ENCODE data around the gene AKR7A2. TPM values are rescaled to one million over a fixed set of nuclear protein-coding genes. Genes with fewer than 3 reads are reported as not detected.

AKR7A2 gene
- 10 to 100 TPM; 41.3 to 43.0 TPM for total RNA-seq

DNA sequence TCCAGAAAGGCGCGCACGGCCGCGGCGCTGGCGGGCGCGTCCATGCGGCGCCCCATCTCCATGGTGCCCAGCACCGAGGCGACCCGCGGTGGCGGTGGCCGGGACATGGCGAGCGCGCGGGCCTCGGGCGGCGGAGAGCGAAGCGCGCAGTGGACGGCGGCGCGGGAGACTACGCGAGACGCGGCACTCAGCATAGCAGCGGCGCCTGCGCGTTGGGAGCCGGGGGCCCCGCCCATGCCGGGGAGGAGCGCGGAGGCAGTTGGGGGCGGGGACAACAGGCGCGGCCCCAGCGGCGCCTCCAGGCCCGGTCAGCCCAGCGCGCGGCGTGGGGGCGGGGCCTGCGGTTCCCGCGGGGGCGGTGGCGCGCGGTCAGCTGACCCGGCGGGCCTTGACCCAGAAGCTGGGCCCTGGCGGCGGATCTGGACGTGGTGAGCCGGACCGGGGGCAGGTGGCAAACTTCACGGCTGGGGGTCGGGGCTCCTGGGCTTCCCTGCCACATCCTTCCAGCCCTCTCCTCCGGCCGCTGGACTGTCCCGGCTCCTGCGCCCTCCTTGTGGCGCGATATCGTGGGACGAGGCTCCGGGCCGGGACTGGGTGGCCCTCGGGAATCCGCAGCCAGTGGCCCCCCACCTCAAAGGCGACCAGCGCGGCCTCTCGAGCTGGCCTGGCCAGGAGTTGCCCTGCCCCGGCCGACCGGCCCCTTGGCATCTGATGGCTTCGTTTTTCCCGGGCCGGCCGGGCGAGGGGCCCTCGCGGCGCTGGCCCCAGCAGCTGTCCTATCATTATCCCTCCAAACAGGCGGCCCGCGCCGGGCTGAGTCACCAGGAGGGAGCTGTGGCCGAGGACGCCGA lies at the start of gene AKR7A2, which contains the start of gene SLC66A1:
TSS of gene AKR7A2 (minus strand) at position 214 of the 851 bp plus-strand sequence. CDS start at position 194, 20 bp downstream.
TSS of gene SLC66A1 (plus strand) at position 396 of the 851 bp plus-strand sequence. CDS start 5,352 bp downstream, outside the sequence.
- Mint-ChIP-seq H3K9me3 (ENCODE audit: low read depth) (no peaks in the 10 kb centered on the region), H3K4me3 (peak within 1 kb of the TSS; percentile 78), H3K27ac (peak within 1 kb of the TSS; percentile 61), H3K4me1 (peaks cover 23% of the 10 kb centered on the region), H3K27me3 (no peaks in the 10 kb centered on the region), H3K36me3 (ENCODE audit: low read depth) (peaks cover 9% of the 10 kb centered on the region)
- ATAC-seq (peak; percentile 97), DNase-seq (peak; percentile 95)
- CTCF ChIA-PET = no interaction called here
- intact Hi-C loops (cut with DNase I, micrococcal nuclease) = loop anchor here (1.0 to 10.0 kb wide), 9 partner anchors 24 to 410 kb away; partner anchors contain the start of genes EMC1 (in 2 of the 2), MRTO4 (in 2 of the 2), AKR7A3 (in 1 of the 2) and ALDH4A1 (in 1 of the 2)
- POLR2A ChIA-PET = no interaction called here

DNA sequence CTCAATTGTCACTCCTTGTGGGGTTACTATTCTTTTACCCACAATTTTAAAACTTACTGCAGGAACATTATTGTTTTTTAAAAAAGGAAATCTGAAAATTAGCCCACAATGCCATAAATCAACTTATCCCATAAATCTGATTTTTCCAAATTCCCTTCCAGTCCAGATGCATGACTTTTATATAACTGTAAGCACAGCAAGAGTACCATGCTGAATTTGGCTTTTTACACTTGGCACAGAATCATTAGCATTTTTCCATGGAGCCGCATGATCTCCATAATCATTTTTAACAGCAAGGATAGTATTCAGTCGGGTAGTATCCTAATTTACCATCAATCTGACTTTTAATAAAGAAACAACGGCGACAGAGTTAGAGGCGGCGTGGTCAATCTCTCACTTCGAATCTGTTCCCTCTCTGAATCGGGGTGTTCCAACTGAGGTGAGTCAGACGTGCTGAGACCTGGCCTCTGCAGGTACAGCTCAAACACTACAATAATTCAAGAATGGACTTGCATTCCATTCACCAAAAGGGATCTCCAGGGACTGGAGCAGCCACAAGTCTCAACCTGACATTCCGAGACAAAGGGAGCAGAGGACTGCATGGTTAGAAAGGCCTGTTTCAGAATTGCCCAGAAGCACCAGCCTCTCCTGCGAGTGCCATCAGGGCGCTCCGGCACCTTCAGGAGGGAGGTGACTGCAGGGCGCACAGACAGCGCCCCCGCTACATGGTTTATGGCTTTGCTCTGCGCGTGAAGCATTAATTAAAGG lies 49.1 kb upstream of the AKR7A2 start:
- no peak for DNase-seq
- H3K4me1 Mint-ChIP-seq = peaks cover 32% of the 10 kb centered on the region
- no peak overlapping the region for H3K4me3 Mint-ChIP-seq
- no peaks in the 10 kb centered on the region for H3K9me3 Mint-ChIP-seq (ENCODE audit: low read depth)
- intact Hi-C loops (cut with DNase I, micrococcal nuclease) = no loop called here
- peaks cover 15% of the 10 kb centered on the region for H3K36me3 Mint-ChIP-seq (ENCODE audit: low read depth)
- POLR2A ChIA-PET = no interaction called here
- CTCF ChIA-PET = interaction anchor here (0.7 kb wide), 1 partner anchor 30 kb away, joined by 3 read pairs; no protein-coding TSS in a partner anchor
- H3K27me3 Mint-ChIP-seq = no peaks in the 10 kb centered on the region
- H3K27ac Mint-ChIP-seq = peak overlapping the region; percentile 2
- no peak for ATAC-seq

DNA sequence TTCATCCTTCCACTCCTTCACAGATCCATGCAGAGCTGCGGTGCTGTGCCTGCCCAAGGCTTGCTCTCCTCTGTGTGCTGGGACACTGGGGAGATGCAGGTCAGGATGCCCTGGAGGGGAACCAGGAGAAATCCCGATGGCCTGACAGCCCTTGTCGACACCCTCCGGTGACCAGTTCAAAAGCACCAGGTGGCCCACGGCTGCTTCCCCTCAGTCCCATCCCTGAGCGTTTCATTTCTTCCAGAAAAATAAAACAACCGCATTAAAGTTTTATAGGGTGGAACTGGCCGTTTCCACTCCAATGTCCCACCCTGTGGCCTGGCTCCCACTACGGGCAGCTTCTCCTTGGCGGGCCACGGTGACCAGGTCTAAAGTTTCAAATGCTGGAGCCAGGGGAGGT lies 48.5 kb upstream of the AKR7A2 start:
- H3K36me3 Mint-ChIP-seq (ENCODE audit: low read depth) = peaks cover 21% of the 10 kb centered on the region
- no peaks in the 10 kb centered on the region for H3K9me3 Mint-ChIP-seq (ENCODE audit: low read depth)
- H3K4me3 Mint-ChIP-seq = no peak overlapping the region
- no peaks in the 10 kb centered on the region for H3K27me3 Mint-ChIP-seq
- ChIA-PET CTCF (interaction anchor here (0.7 kb wide), 1 partner anchor 30 kb away, joined by 3 read pairs; no protein-coding TSS in a partner anchor), POLR2A (no interaction called here)
- H3K4me1 Mint-ChIP-seq = peaks cover 32% of the 10 kb centered on the region
- H3K27ac Mint-ChIP-seq = peak overlapping the region; percentile 55
- peak; percentile 14 for ATAC-seq
- no peak for DNase-seq
- intact Hi-C loops (cut with DNase I, micrococcal nuclease) = no loop called here

DNA sequence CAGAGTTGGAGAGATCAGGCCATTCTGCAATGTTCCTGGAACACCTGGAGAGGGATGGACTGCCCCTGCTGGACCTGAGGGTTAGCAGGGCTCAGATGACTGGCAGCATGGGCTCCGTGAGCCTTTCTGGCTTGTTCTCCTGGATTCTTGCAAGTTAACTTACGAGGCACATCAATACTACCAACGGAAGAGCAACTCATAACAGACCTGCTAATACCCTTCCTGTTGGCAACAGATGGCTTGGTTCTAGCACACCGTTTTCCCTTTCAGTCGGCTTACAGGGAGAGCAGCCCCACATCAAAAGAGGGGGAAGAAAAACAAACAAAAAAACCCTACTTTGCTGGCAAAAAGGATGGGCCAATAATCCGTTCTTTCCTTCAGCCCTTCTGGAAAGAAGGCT lies 48.1 kb upstream of the AKR7A2 start:
- H3K36me3 Mint-ChIP-seq (ENCODE audit: low read depth) = peaks cover 19% of the 10 kb centered on the region
- intact Hi-C loops (cut with DNase I, micrococcal nuclease) = no loop called here
- no peak overlapping the region for H3K4me3 Mint-ChIP-seq
- POLR2A ChIA-PET = no interaction called here
- H3K9me3 Mint-ChIP-seq (ENCODE audit: low read depth) = no peaks in the 10 kb centered on the region
- peak overlapping the region; percentile 55 for H3K27ac Mint-ChIP-seq
- H3K4me1 Mint-ChIP-seq = peaks cover 32% of the 10 kb centered on the region
- no peak for DNase-seq
- no peaks in the 10 kb centered on the region for H3K27me3 Mint-ChIP-seq
- peak; percentile 79 for ATAC-seq
- CTCF ChIA-PET = no interaction called here

DNA sequence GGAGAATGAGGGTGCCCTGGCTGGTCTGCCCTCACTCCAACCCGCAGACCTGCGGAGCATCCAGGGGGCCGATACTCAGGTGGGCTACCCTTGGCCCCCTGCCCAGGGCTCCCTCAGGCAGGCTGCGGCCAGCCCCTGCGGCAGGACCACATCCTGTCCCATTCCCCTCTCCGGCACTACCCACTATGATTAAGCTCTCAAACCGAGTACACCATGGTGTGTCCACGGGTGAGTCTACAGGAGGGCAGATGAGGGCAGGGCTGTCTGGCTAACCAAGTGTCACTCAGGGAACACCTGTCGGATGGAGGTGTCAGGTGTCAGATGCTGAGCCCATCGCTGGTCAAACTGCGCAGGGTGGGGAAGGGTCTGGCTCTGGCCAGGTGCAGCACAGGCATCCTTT lies 47.4 kb upstream of the AKR7A2 start:
- no peak for ATAC-seq
- Mint-ChIP-seq H3K27ac (no peak overlapping the region), H3K4me3 (no peak overlapping the region), H3K4me1 (peaks cover 30% of the 10 kb centered on the region), H3K36me3 (ENCODE audit: low read depth) (peaks cover 22% of the 10 kb centered on the region), H3K9me3 (ENCODE audit: low read depth) (no peaks in the 10 kb centered on the region), H3K27me3 (no peaks in the 10 kb centered on the region)
- ChIA-PET CTCF (no interaction called here), POLR2A (no interaction called here)
- DNase-seq = no peak
- intact Hi-C loops (cut with DNase I, micrococcal nuclease) = no loop called here

DNA sequence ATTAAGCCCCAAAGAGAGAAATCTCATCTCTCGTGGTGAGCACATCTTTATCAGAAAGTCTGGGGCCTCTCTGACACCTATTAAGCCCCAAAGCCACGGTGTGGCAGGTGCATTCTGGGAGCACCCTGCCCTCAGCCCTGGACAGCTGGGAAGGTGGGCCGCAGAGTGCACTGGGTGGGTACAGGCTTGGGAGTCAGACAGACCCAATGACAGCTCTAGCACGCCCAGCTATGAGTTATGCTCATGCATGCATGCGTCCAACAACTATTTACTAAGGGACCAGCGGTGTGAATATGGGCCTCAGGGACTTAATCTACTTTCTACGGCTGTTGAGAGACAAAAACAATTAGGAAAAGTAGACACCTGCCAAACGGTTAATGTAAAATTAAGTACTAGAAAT lies 46.8 kb upstream of the AKR7A2 start:
- POLR2A ChIA-PET = no interaction called here
- ATAC-seq (no peak), DNase-seq (no peak)
- Mint-ChIP-seq H3K27ac (no peak overlapping the region), H3K4me1 (peaks cover 30% of the 10 kb centered on the region), H3K9me3 (ENCODE audit: low read depth) (no peaks in the 10 kb centered on the region), H3K27me3 (no peaks in the 10 kb centered on the region), H3K36me3 (ENCODE audit: low read depth) (peaks cover 25% of the 10 kb centered on the region), H3K4me3 (no peak overlapping the region)
- intact Hi-C loops (cut with DNase I, micrococcal nuclease) = no loop called here
- CTCF ChIA-PET = interaction anchor here (0.7 kb wide), 1 partner anchor 136 kb away, joined by 3 read pairs; no protein-coding TSS in a partner anchor

DNA sequence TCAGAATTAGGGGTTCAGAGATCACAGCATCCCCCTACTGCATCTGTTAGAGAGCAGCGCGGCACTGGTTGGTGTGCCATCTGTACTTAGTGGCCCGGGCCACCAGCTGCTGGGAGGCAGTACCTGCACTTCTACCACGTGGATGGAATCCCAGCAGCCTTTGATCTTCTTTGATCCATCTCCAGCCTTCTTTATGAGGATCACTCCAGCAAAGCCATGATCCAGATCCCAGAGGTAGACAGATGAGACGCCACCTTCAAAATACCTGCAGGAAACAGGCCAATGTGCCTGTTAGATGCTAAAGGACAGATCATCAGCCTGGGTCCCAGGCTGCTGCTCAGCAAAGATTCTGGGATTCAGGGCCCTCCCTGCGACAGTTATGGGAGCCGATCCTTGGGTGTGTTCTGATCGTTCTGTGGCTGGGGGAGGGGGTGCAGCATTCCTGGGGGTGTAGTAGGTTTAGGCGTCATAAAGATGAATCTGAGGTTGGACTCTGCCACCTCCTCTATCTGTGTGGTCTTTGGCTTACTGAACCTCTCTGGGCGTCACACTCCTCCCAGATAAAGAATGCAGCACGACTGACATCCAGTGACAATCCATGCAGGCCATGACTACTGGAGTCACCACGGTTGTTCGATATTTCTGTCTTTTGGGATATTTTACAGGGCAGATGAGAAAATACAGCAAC lies 45.5 kb upstream of the AKR7A2 start:
- intact Hi-C loops (cut with DNase I, micrococcal nuclease) = no loop called here
- H3K27ac Mint-ChIP-seq = peak overlapping the region; percentile 42
- peaks cover 25% of the 10 kb centered on the region for H3K36me3 Mint-ChIP-seq (ENCODE audit: low read depth)
- ATAC-seq (no peak), DNase-seq (no peak)
- H3K9me3 Mint-ChIP-seq (ENCODE audit: low read depth) = no peaks in the 10 kb centered on the region
- peaks cover 27% of the 10 kb centered on the region for H3K4me1 Mint-ChIP-seq
- no peaks in the 10 kb centered on the region for H3K27me3 Mint-ChIP-seq
- CTCF ChIA-PET = interaction anchor here (0.6 kb wide), 1 partner anchor 17 kb away, joined by 3 read pairs; no protein-coding TSS in a partner anchor
- no peak overlapping the region for H3K4me3 Mint-ChIP-seq
- POLR2A ChIA-PET = no interaction called here

DNA sequence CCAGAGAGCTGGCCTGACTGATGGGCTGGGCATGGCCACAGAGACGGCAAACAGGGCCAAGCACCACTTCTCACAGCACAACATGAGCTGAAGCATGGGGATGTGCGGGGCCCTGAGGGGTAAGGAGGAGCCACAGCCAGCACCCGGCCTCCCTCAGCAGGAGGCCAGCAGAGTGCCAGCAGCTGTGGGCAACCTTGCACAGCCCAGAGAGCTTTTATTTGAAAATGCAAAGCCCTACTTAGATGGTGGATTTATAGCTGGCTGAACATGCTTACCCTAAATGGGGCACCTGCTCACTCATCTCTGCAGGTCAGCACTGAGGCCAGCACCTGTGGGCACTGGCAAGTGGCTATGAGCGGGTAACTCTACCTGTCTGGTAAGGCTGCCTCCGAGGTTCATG lies 44.3 kb upstream of the AKR7A2 start:
- no peak overlapping the region for H3K27ac Mint-ChIP-seq
- no peaks in the 10 kb centered on the region for H3K27me3 Mint-ChIP-seq
- CTCF ChIA-PET = interaction anchor here (0.8 to 1.1 kb wide), 3 partner anchors 8 to 297 kb away, joined by 3 read pairs; no protein-coding TSS in a partner anchor
- no peak overlapping the region for H3K4me3 Mint-ChIP-seq
- DNase-seq = no peak
- peaks cover 27% of the 10 kb centered on the region for H3K36me3 Mint-ChIP-seq (ENCODE audit: low read depth)
- H3K9me3 Mint-ChIP-seq (ENCODE audit: low read depth) = no peaks in the 10 kb centered on the region
- POLR2A ChIA-PET = no interaction called here
- peaks cover 17% of the 10 kb centered on the region for H3K4me1 Mint-ChIP-seq
- ATAC-seq = no peak
- intact Hi-C loops (cut with DNase I, micrococcal nuclease) = no loop called here

DNA sequence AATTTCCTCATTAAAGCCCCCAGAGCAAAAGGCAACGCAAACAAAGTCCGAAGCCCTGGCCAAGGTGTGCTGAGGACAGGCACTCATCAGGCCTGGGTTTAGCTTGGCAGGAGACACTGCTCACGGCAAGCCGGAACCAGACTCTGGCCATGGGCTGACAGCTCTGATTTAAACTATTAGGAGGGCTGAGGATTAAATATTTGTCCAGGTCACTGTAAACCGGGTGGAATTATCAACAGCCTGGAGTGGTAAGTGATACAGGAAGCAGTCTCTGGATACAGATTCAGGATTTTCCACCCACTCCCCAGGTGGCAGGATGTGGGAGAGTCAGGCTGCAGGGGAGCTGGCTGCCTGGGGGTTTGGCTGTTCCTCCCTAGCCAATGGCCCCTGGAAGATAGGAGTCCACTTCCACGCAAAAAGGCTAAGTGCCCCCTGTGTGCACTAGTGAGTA lies 42.6 kb upstream of the AKR7A2 start:
- peaks cover under 1% of the 10 kb centered on the region for H3K4me1 Mint-ChIP-seq
- no peak overlapping the region for H3K27ac Mint-ChIP-seq
- intact Hi-C loops (cut with DNase I, micrococcal nuclease) = no loop called here
- ATAC-seq (no peak), DNase-seq (no peak)
- ChIA-PET POLR2A (interaction anchor here (0.7 kb wide), 1 partner anchor 13 kb away, joined by 3 read pairs; no protein-coding TSS in a partner anchor), CTCF (interaction anchor here (1.2 to 1.4 kb wide), 4 partner anchors 10 to 13 kb away, joined by 3 to 5 read pairs (median 5); no protein-coding TSS in a partner anchor)
- H3K4me3 Mint-ChIP-seq = no peak overlapping the region
- H3K9me3 Mint-ChIP-seq (ENCODE audit: low read depth) = no peaks in the 10 kb centered on the region
- H3K36me3 Mint-ChIP-seq (ENCODE audit: low read depth) = peaks cover 30% of the 10 kb centered on the region
- no peaks in the 10 kb centered on the region for H3K27me3 Mint-ChIP-seq

DNA sequence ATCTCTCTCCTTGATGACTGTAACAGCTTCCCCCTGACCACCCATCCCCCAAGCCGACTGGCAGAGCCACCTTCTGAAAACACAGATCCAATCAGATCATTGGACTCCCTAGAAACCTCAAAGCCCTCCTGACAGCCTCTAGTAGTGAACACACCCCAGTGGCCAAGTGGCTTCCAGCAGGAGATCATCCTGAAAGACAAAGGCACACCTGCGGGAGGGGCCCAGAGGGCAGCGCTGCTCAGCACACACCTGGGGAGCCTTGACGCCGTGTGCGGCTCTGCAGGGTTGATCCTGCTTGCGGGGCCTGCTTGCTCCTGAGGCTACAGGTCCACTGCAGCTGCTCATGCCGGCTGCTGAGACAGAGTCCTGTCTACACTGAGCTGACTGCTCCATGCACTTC lies 41.7 kb upstream of the AKR7A2 start:
- Mint-ChIP-seq H3K27ac (no peak overlapping the region), H3K9me3 (ENCODE audit: low read depth) (no peaks in the 10 kb centered on the region), H3K4me1 (no peaks in the 10 kb centered on the region), H3K36me3 (ENCODE audit: low read depth) (peaks cover 30% of the 10 kb centered on the region), H3K27me3 (no peaks in the 10 kb centered on the region), H3K4me3 (no peak overlapping the region)
- ATAC-seq (no peak), DNase-seq (no peak)
- ChIA-PET POLR2A (no interaction called here), CTCF (interaction anchor here (1.0 to 1.3 kb wide), 3 partner anchors 11 to 13 kb away, joined by 4 to 5 read pairs (median 5); no protein-coding TSS in a partner anchor)
- intact Hi-C loops (cut with DNase I, micrococcal nuclease) = no loop called here

DNA sequence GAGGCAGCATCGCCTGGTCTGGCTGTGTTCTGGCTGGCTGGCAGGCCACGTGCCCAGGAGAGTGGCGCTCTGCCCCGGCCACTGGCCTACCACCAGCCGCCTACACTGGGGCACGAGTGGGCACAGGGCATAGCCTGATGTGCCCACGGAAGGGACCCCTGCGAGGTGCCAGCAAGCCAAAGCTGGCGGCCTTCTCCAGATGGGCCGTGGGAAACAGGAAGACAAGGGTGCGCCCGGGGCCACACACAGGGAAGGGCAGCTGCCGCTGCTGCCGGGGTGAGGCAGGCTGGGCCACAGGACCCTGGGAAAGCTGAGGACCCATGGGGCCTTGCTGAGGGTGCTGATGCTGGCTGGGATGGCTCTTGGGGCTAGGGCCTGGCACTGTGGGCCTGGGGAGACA lies 40.9 kb upstream of the AKR7A2 start:
- Mint-ChIP-seq H3K27ac (no peak overlapping the region), H3K9me3 (ENCODE audit: low read depth) (no peaks in the 10 kb centered on the region), H3K36me3 (ENCODE audit: low read depth) (peaks cover 28% of the 10 kb centered on the region), H3K27me3 (no peaks in the 10 kb centered on the region), H3K4me1 (no peaks in the 10 kb centered on the region), H3K4me3 (no peak overlapping the region)
- intact Hi-C loops (cut with DNase I, micrococcal nuclease) = no loop called here
- ATAC-seq = no peak
- CTCF ChIA-PET = interaction anchor here (1.0 kb wide), 1 partner anchor 10 kb away, joined by 4 read pairs; no protein-coding TSS in a partner anchor
- POLR2A ChIA-PET = interaction anchor here (0.5 kb wide), 1 partner anchor 10 kb away, joined by 4 read pairs; no protein-coding TSS in a partner anchor
- DNase-seq = no peak
